Loucy (cell line): ENCODE data around the gene SRCIN1.

Experiments used
- CTCF ChIP-seq: fragments of 200-600 bp; sonication (generic); conservative IDR thresholded peaks from 2 replicates; pipeline ENCODE4 v1.5.1; 2014; ENCODE audit warnings: mild to moderate bottlenecking, antibody characterized with exemption, low read length
- EZH2phosphoT487 ChIP-seq: fragments of 200-600 bp; IDR thresholded peaks from 2 replicates; pipeline ENCODE4 v1.6.1; 2018; ENCODE audit warnings: antibody characterized with exemption, mild to moderate bottlenecking, moderate library complexity, borderline replicate concordance

- peak; percentile 100 for TF ChIP-seq CTCF
- no peak for TF ChIP-seq EZH2phosphoT487
Measured at GRCh38 chr17:38605841-38606645, at the start of gene SRCIN1.
